D721Med (cell line): ENCODE data around the gene ANKFY1.

Experiments
- DNase-seq: peaks from one replicate; pipeline ENCODE4 v3.0.0; 2011; ENCODE audit warnings: low spot score; ENCODE audit not compliant: insufficient read length
- FAIRE-seq: peaks from 2 replicates; lab custom pipeline; 2011; peaks lifted over from hg19 to GRCh38; lab: Jason Lieb, UNC
- TF ChIP-seq, protein P1 (sequence below): IDR thresholded peaks from 2 replicates; pipeline ENCODE4 v1.5.1; 2012; ENCODE audit warnings: mild to moderate bottlenecking, control low read depth; ENCODE audit not compliant: insufficient read depth; ENCODE audit errors: missing control alignments

The ANKFY1 gene

DNA sequence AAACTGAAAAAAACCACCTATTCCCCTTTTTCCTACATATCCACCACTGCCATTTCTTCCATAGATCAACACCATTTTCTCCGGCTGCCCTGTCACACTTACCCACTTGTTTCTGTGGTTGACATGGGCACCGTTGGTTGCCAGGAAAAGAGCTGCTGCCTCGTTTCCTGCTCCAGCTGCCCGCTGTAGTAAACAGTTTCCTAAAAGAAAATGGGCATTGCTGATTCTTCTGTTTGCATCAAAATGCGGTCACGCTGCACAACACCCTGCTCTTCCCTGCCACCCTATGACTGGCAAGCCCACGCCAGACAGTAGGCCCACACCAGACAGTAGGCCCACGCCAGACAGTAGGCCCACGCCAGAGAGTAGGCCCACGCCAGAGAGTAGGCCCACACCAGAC is 74.5 kb downstream of the ANKFY1 start:
- FAIRE-seq (no peak), DNase-seq (no peak)
- TF ChIP-seq, protein P1, sequence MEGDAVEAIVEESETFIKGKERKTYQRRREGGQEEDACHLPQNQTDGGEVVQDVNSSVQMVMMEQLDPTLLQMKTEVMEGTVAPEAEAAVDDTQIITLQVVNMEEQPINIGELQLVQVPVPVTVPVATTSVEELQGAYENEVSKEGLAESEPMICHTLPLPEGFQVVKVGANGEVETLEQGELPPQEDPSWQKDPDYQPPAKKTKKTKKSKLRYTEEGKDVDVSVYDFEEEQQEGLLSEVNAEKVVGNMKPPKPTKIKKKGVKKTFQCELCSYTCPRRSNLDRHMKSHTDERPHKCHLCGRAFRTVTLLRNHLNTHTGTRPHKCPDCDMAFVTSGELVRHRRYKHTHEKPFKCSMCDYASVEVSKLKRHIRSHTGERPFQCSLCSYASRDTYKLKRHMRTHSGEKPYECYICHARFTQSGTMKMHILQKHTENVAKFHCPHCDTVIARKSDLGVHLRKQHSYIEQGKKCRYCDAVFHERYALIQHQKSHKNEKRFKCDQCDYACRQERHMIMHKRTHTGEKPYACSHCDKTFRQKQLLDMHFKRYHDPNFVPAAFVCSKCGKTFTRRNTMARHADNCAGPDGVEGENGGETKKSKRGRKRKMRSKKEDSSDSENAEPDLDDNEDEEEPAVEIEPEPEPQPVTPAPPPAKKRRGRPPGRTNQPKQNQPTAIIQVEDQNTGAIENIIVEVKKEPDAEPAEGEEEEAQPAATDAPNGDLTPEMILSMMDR: no peak

DNA sequence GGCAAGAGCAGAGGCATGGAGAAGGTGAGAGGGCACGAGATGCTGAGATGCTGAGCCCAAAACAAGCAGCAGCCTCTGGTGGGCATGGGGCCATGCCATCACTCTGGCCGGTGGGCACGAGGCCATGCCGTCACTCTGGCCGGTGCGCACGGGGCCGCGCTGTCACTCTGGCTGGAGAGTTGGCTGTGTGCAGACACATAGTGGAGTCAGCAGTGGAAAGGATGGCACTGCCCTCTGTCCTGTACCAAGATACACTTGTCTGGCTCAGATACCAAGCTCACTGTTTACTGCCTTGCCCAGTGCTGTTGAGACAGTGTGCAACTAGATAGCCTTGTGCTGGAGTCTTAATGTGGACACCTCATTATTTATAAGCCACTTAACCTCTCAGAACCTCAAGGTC is 75.7 kb downstream of the ANKFY1 start:
- TF ChIP-seq, protein P1: no peak

DNA sequence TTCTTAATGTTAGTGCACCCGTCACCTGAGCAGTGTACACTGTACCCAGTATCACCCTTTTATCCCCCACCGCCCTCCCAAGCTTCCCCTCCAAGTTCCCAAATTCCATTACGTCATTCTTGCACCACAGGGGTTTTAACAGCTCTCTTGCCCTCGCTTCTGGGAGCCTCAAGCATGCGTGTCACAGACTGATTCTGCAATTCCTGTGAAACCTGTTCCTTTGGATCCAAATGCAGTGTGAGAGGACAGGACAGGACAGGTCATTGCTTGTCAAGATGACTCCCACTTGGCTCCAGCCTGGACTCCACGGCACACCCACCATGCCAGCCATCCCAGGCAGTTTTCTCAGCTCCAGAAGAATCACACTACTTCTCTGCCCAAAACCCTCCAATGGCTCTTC is 76.7 kb downstream of the ANKFY1 start:
- TF ChIP-seq, protein P1: no peak
- FAIRE-seq (no peak), DNase-seq (no peak)

More for the DNA sequence above, 75.7 kb downstream of the ANKFY1 start:
- DNase-seq (no peak), FAIRE-seq (no peak)

DNA sequence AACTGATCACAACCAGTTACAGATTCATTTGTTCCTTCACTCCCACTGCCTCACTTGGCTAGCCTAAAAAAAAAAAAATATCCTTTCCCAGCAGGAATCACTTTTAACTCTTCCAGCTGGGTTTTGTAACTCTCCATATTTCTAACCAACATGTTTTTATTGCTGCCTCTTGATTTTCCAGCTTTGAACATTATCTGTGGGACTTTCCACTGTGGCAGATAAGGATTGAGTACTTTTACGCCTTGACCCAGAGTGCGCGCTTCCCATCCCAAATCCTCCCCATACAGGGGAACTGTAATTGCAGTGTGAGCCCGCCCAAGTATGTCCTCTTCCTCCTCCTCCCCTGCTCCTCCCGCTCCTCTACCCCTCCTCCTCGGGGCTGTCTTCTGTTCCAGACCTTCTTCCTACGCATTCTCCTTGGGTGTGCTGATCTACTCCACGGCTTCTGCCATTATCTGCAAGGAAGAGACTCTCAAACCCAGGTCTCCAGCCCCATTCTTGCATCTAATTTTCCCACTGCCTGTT is 77.4 kb downstream of the ANKFY1 start:
- FAIRE-seq (no peak), DNase-seq (no peak)
- TF ChIP-seq, protein P1: no peak

DNA sequence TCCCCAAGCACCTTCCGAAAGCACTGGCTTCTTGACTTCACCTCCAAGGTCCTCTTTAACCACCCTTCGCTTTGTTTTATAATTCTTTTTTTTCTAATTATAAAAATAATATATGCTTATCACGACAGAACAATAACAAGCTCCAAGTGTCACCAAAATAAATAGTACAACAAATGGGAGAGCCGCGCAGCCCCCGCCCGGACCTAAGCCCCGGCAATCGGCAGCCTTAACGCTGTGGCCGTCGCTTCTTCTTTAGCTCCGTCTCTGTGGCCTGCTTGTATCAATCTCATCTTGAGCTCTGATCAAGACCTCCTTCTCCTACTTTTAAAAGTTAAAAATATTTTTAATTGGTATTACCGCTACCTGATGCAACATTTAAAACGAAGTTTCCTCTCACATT is 78.1 kb downstream of the ANKFY1 start:
- FAIRE-seq (no peak), DNase-seq (no peak)
- TF ChIP-seq, protein P1: no peak

DNA sequence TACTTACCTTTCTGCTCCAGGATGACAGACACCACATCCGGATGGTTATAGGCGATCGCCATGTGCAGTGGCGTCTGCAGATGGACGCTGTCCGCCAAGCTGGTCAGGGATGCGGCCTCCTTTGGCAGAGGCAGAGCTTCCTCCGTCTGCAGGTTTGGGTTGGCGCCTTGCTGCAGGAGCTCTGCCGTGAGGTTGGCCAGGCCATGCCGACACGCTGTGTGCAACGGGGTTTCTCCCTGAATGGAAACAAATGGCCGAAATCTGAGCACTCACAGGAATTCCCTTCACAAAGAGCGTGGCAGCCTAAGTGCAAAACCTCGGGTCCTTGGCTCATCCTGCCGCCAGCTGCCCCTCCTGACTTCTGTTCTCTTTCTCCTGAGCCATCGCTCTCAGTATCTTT is 79.0 kb downstream of the ANKFY1 start:
- DNase-seq (no peak), FAIRE-seq (no peak)
- TF ChIP-seq, protein P1: no peak

DNA sequence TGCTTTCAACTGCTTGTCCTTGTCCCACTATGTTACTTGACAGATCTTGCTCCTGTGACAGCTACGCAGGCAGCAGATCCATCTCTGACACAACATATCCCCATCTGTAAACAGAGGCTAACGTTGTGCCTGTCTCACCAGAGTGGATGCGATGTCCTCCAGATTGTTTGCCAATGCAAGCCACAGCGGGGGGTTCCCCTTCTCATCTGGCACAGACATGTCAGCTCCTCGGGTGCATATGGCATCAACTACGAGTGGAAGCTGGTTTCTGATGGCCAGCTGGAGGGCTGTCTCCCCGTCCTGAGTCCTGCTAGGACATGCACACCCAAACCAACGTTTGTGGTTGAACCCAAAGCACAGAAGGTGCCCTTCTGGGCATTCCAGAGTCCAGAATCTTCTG is 81.7 kb downstream of the ANKFY1 start:
- FAIRE-seq: no peak
- TF ChIP-seq, protein P1: no peak
- no peak for DNase-seq
